Suprapubic skin (tissue), 3 donors: ENCODE data around the gene MBOAT2.

ENCODE experiments used
- CTCF ChIP-seq, 2 donors: fragments of 200-600 bp in 1 of 2; fragments of 450-650 bp in 1 of 2; sonication (generic) in 1 of 2; IDR thresholded peaks; one replicate each; pipeline ENCODE4 v1.5.1; 2016 to 2019; ENCODE audit warnings: antibody characterized with exemption in 2 of 2, mild to moderate bottlenecking in 1 of 2, moderate library complexity in 1 of 2
- POLR2AphosphoS5 ChIP-seq, 3 donors: sonication (generic); formaldehyde crosslinking; IDR thresholded peaks; one replicate each; pipeline ENCODE4 v1.6.1; 2017; ENCODE audit warnings: antibody characterized with exemption in 3 of 3

GRCh38 chr2:8998418-8999101 lies 4.9 kb downstream of the MBOAT2 start:
- TF ChIP-seq CTCF (IDR thresholded peaks at IDR 0.05) (no peak), POLR2AphosphoS5 (IDR thresholded peaks at IDR 0.05) (no peak)
